GM19023 (cell line): Measurements from ENCODE around the gene FMO2.

Experiments
- ATAC-seq: cut with Tn5 transposase; IDR thresholded peaks from one replicate; pipeline ENCODE4 v1.9.1; 2021; ENCODE audit warnings: mild to moderate bottlenecking, moderate library complexity; ENCODE audit not compliant: unreplicated experiment

The FMO2 gene

GRCh38 chr1:171173069-171173468, 12.0 kb upstream of the FMO2 start:
- ATAC-seq, result no peak

- no peak for ATAC-seq
Measured at GRCh38 chr1:171174560-171175294, 10.4 kb upstream of the FMO2 start.

GRCh38 chr1:171177261-171177660, 7.8 kb upstream of the FMO2 start:
- no peak for ATAC-seq

GRCh38 chr1:171179318-171180227, 5.5 kb upstream of the FMO2 start:
- no peak for ATAC-seq

GRCh38 chr1:171180670-171181069, 4.4 kb upstream of the FMO2 start:
- ATAC-seq, result no peak

- peak; percentile 77 for ATAC-seq
Measured at GRCh38 chr1:171188388-171189266, 3.5 kb downstream of the FMO2 start.

GRCh38 chr1:171191992-171192391, 6.9 kb downstream of the FMO2 start:
- ATAC-seq, result no peak

GRCh38 chr1:171195767-171196166, 10.7 kb downstream of the FMO2 start:
- ATAC-seq, result no peak

DNA sequence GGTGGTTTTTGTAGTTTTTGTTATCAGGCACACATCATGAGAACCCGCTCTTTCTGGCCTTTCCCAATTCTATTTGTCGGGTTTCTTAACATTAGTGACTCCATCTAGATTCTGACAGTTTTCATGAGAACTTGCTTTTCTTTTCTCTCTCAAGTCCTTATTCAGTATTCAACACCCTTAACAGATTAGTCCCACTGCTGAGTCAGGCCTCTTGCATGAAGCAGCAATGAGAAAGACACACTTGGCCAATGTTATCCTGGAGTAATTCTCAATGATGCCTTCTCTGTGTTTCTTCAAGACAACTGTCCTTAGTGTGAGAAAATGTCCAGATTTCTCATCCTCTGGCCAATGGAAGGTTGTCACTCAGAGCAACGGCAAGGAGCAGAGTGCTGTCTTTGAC, 11.3 kb downstream of the FMO2 start:
- no peak for ATAC-seq

DNA sequence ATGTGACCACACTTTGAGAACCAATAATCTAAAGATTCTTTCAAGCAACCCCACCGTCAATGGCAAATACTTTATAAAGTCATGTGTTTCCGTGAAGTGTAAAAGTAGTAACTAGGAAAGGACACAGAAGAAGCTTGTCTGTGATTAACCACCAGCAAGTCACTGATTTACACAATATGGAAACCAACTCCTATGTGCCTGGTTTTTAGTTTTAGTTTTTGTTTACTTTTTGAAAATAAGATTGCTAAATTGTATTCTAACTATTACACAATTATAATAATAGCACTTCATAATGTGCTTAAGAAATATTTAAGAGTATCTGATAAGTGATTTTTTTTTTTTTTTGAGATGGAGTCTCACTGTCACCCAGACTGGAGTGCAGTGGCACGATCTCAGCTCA, 13.0 kb downstream of the FMO2 start:
- ATAC-seq, result no peak

DNA sequence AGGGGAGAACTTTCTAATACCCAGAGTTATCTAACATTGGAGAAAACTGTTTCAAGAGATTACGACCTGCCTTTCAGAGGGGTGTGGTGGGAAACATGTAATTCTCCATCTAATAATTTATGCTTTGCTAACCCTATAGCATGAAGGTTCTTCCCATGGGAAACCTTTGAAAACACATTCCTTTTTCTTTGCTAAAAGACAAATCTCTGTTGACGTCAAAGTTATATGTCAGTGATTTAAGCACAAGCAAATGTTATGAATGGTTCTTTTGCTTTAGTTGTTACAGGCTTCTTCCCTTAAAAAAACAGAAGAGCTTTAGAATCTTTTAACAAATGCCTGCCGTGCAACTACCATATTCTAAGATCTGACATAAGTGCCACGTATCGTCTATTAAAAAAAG, 19.2 kb downstream of the FMO2 start:
- no peak for ATAC-seq

GRCh38 chr1:171206204-171206977, 21.3 kb downstream of the FMO2 start:
- no peak for ATAC-seq

GRCh38 chr1:171206978-171207355, 21.9 kb downstream of the FMO2 start:
- ATAC-seq, result no peak

GRCh38 chr1:171207377-171207776, 22.3 kb downstream of the FMO2 start:
- ATAC-seq, result no peak

DNA sequence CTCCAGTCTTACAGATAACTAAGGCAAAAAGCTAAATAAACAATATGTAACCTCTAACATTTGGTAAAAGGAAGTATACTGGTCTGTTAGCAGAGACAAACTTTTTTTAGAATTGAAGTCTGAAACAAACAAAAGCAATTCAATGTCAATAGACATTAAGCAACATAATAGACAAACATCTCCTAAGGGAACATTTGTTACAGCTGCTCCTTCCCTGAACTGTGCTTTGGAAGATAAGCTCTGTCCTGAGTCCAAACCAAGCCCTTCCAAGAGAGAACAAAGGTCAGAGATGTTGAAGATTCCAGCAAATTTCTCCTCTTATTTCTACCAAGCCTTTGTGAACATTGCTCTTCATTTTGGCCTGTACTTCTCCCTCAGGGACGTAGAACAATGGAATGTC, 25.3 kb downstream of the FMO2 start:
- no peak for ATAC-seq

DNA sequence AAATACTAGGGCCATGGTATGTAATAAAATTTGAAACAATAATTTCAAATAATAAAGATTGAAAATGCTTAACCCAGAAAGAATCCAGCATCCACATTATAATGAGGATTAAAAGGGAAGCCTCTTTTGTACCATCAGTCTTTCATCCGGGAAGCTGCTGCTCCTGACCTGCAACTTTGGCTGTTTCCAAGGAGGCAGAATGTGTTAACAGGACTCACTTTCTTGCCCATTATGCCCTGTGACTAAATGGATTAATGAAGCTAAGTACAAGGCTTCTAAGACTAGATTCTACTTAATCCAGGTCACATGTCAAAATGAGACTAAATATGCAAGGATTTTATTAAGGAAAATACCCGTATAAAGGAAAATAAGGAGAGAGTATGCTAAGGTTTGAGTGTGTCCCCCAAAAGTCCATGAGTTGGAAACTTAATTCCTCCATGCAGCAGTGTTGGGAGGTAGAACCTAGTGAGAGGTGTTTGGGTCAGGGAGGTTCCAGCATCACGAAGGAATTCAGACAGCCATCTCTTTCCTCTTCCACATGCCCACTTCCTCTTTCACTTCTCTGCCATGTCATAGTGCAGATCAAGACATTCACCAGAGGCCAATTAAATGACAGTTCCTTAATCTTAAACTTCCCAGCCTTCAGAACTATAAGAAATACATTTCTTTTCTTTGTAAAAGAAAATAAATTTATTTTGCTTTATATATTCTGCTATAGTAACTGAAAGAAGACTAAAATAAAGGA, 27.7 kb downstream of the FMO2 start:
- no peak for ATAC-seq

DNA sequence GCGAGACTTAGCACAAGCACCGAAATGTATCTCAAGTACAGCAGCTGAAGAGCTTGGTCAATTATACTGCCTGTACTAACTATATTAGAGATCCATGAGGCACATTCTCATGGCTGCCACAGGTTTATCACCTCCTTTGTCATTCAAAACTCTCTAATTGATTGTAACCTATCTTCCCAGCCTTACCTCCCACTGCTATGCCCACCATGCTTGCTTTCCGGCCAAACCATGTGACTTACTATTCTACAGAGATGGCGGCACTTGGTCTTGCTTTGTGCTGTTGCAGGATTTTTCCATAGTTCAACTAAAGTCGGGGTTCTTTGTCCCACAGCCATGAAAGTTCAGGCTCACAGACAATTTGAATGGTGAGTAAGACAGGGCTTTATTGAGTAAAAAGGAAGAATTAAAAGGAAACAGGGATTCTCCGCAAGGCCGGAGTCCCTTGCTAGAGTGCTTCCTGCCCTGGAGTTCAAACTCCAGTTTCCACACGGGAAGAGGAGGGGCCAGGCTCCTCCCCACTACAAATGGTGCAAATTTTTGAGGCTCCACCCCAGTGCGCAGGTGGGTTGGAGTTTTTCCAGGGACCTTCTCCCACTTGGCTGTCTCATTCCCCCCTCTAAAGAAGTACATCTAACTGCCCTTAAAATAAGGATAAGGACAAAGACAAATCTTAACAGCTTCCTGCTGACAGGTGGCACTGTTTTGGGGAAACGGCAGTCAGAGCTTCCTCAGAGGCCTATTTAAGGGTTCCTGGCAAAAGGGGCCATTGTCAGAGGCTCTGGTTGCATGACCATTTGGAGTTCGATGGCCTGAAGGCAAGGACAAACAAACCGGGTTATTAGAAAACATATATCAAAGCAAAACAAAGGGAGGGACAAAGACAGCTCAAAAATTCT, 28.7 kb downstream of the FMO2 start:
- ATAC-seq, result no peak

DNA sequence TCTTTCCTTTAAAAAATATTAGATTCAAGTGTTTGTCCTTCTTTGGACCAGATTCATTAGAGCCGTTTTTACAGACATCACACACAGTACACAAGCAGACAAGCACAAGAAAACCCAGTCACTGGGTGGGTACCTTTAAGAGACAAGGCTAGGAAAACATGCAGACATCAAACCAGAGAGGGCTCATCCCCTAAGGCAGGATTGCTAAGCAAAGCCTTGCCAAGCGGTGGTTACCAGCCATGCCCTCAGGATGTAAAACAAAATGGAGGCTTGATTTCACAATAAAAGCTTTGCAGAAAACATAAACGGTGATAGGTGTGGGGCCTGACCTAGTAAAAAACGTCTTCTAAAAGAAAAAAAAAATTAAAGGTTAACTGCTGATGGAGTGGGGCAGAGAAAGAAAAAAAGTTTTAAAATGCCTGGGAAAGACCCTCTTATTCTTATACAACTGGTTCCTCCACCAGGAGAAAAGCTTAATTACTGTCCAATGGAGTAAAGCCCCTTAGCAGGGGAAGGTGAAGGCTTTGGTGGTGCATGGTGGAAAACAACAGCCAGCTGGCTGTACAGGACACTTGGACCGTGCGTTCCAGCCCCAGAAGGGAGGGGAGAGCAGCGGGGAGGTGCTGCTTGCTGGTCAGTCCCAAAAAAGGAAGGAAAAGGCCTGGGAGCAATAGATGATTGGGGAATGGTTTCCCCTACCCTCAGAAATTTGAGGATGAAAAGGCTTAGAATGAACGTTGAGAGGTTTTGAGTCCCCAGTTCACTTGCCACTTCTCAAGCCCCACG, 32.8 kb downstream of the FMO2 start:
- no peak for ATAC-seq
